Glomerular visceral epithelial cell (primary cell): Measurements from ENCODE around the gene C1QTNF2.

ENCODE experiments used
- DNase-seq: peaks from one replicate; pipeline ENCODE4 v3.0.0-alpha.2; 2016; ENCODE audit errors: extremely low spot score

Gene C1QTNF2

GRCh38 chr5:160375166-160375565 is 4.7 kb upstream of the C1QTNF2 start:
- DNase-seq, result no peak

- DNase-seq, result no peak
Observed at GRCh38 chr5:160371294-160371693, 868 bp upstream of the C1QTNF2 start.

GRCh38 chr5:160370713-160371034 is 248 bp upstream of the C1QTNF2 start:
- DNase-seq, result no peak

GRCh38 chr5:160367885-160368284 is 2.5 kb downstream of the C1QTNF2 start:
- no peak for DNase-seq

GRCh38 chr5:160367261-160367660 is 3.2 kb downstream of the C1QTNF2 start:
- no peak for DNase-seq

- DNase-seq, result no peak
Observed at GRCh38 chr5:160366230-160366629, 4.2 kb downstream of the C1QTNF2 start.

GRCh38 chr5:160363660-160364395 is 6.6 kb downstream of the C1QTNF2 start:
- no peak for DNase-seq

GRCh38 chr5:160363211-160363610 is 7.2 kb downstream of the C1QTNF2 start:
- no peak for DNase-seq

GRCh38 chr5:160361624-160362228 is 8.7 kb downstream of the C1QTNF2 start:
- no peak for DNase-seq

- DNase-seq, result no peak
Observed at GRCh38 chr5:160360310-160360709, 10.1 kb downstream of the C1QTNF2 start.

- no peak for DNase-seq
Observed at GRCh38 chr5:160359816-160360215, 10.6 kb downstream of the C1QTNF2 start.

GRCh38 chr5:160359242-160359641 is 11.2 kb downstream of the C1QTNF2 start:
- DNase-seq, result no peak

- no peak for DNase-seq
Observed at GRCh38 chr5:160357861-160358411, 12.5 kb downstream of the C1QTNF2 start.

GRCh38 chr5:160357394-160357793 is 13.0 kb downstream of the C1QTNF2 start:
- DNase-seq, result no peak

GRCh38 chr5:160356550-160357347 is 13.7 kb downstream of the C1QTNF2 start:
- DNase-seq, result no peak

- DNase-seq, result no peak
Observed at GRCh38 chr5:160354666-160355065, 15.8 kb downstream of the C1QTNF2 start.

- DNase-seq, result no peak
Observed at GRCh38 chr5:160353379-160353778, 17.0 kb downstream of the C1QTNF2 start.

GRCh38 chr5:160352308-160352707 is 18.1 kb downstream of the C1QTNF2 start:
- DNase-seq, result no peak

- DNase-seq, result no peak
Observed at GRCh38 chr5:160349935-160350303, 20.5 kb downstream of the C1QTNF2 start.

- no peak for DNase-seq
Observed at GRCh38 chr5:160349249-160349934, 21.0 kb downstream of the C1QTNF2 start.

GRCh38 chr5:160348080-160348479 is 22.3 kb downstream of the C1QTNF2 start:
- DNase-seq, result no peak

- DNase-seq, result no peak
Observed at GRCh38 chr5:160347448-160347847, 23.0 kb downstream of the C1QTNF2 start.
